IMR-90 (cell line): Measurements from ENCODE around the gene STUM.

Experiments used
- BHLHE40 ChIP-seq: fragments of 150-350 bp; IDR thresholded peaks from 2 replicates; pipeline ENCODE4 v1.6.1; 2016; ENCODE audit warnings: mild to moderate bottlenecking, low read depth, low read length
- CEBPB ChIP-seq: IDR thresholded peaks from 2 replicates; pipeline ENCODE4 v1.6.1; 2012; ENCODE audit warnings: low read depth, low read length, improper control_type of control experiment
- CTCF ChIP-seq: conservative IDR thresholded peaks from 2 replicates; pipeline ENCODE4 v1.5.1; 2012; ENCODE audit warnings: mild to moderate bottlenecking, low read depth, low read length, improper control_type of control experiment
- FOS ChIP-seq: fragments of 150-350 bp; IDR thresholded peaks from 2 replicates; pipeline ENCODE4 v1.6.1; 2016; ENCODE audit warnings: low read depth, low read length
- MAFK ChIP-seq: IDR thresholded peaks from 2 replicates; pipeline ENCODE4 v1.6.1; 2012; ENCODE audit warnings: low read depth, low read length, improper control_type of control experiment
- MAZ ChIP-seq: IDR thresholded peaks from 2 replicates; pipeline ENCODE4 v1.6.1; 2012; ENCODE audit warnings: low read depth, mild to moderate bottlenecking, low read length, improper control_type of control experiment, moderate library complexity, borderline replicate concordance
- MXI1 ChIP-seq: IDR thresholded peaks from 2 replicates; pipeline ENCODE4 v1.6.1; 2012; ENCODE audit warnings: low read depth, mild to moderate bottlenecking, low read length, moderate library complexity, borderline replicate concordance
- NFE2L2 ChIP-seq: fragments of 150-350 bp; IDR thresholded peaks from 2 replicates; pipeline ENCODE4 v1.6.1; 2016; ENCODE audit warnings: low read depth, mild to moderate bottlenecking, low read length
- POLR2A ChIP-seq: IDR thresholded peaks from 2 replicates; pipeline ENCODE4 v1.6.1; 2012; ENCODE audit warnings: mild to moderate bottlenecking, low read depth, low read length
- RAD21 ChIP-seq: IDR thresholded peaks from 2 replicates; pipeline ENCODE4 v1.6.1; 2012; ENCODE audit warnings: low read length, improper control_type of control experiment
- RCOR1 ChIP-seq: IDR thresholded peaks from 2 replicates; pipeline ENCODE4 v1.6.1; 2012; ENCODE audit warnings: mild to moderate bottlenecking, low read length, improper control_type of control experiment; ENCODE audit not compliant: insufficient replicate concordance
- RFX5 ChIP-seq: IDR thresholded peaks from 2 replicates; pipeline ENCODE4 v1.8.0; 2012; ENCODE audit warnings: low read depth, mild to moderate bottlenecking, low read length, moderate library complexity
- SMC3 ChIP-seq: fragments of 150-350 bp; IDR thresholded peaks from 2 replicates; pipeline ENCODE4 v1.6.1; 2016; ENCODE audit warnings: low read depth, mild to moderate bottlenecking, antibody characterized with exemption, low read length, moderate library complexity
- TF ChIP-seq, protein P1 (sequence below): fragments of 150-350 bp; IDR thresholded peaks from 2 replicates; pipeline ENCODE4 v1.6.1; 2017; ENCODE audit warnings: mild to moderate bottlenecking, antibody characterized with exemption, low read length, low read depth

- peak; percentile 66 for TF ChIP-seq CTCF
- TF ChIP-seq POLR2A = no peak
- TF ChIP-seq, protein P1, sequence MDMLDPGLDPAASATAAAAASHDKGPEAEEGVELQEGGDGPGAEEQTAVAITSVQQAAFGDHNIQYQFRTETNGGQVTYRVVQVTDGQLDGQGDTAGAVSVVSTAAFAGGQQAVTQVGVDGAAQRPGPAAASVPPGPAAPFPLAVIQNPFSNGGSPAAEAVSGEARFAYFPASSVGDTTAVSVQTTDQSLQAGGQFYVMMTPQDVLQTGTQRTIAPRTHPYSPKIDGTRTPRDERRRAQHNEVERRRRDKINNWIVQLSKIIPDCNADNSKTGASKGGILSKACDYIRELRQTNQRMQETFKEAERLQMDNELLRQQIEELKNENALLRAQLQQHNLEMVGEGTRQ = no peak
- TF ChIP-seq RAD21 = peak; percentile 35; the same call in 1 of the 2 replicates
- no peak for TF ChIP-seq FOS
- TF ChIP-seq MAZ = no peak
- TF ChIP-seq CEBPB = no peak
- TF ChIP-seq BHLHE40 = no peak
- no peak for TF ChIP-seq MXI1
- no peak for TF ChIP-seq RCOR1
- no peak for TF ChIP-seq MAFK
- no peak for TF ChIP-seq RFX5
- peak; percentile 43 for TF ChIP-seq SMC3
- TF ChIP-seq NFE2L2 = no peak
Measured at GRCh38 chr1:226608699-226609505, 60.3 kb downstream of the STUM start.
